ENCODE data around the gene SYT12. TPM values are rescaled to one million over a fixed set of nuclear protein-coding genes. Genes with fewer than 3 reads are reported as not detected.

SYT12 gene
- polyA plus RNA-seq, 1 donor, result 0.18 TPM

Other genes with a start within 250 kb of the SYT12 start
- gene RCE1, start 179.7 kb upstream of the SYT12 start, polyA plus RNA-seq (ENCODE audit: insufficient read length), result 18.0 TPM
- gene LRFN4, start 166.1 kb upstream of the SYT12 start, polyA plus RNA-seq (ENCODE audit: insufficient read length), result 40.3 TPM
- 25.4 TPM for gene PC, start 64.8 kb upstream of the SYT12 start, polyA plus RNA-seq (ENCODE audit: insufficient read length)
- not detected for gene C11orf86, start 47.8 kb upstream of the SYT12 start, polyA plus RNA-seq (ENCODE audit: insufficient read length)
- gene RHOD, start 33.7 kb downstream of the SYT12 start, polyA plus RNA-seq (ENCODE audit: insufficient read length), result 13.7 TPM
- gene KDM2A, start 96.1 kb downstream of the SYT12 start, polyA plus RNA-seq (ENCODE audit: insufficient read length), result 64.1 TPM
- 61.1 TPM for gene GRK2, start 243.3 kb downstream of the SYT12 start, polyA plus RNA-seq (ENCODE audit: insufficient read length)